Measurements from ENCODE around the gene VSX1.

The VSX1 gene

DNA sequence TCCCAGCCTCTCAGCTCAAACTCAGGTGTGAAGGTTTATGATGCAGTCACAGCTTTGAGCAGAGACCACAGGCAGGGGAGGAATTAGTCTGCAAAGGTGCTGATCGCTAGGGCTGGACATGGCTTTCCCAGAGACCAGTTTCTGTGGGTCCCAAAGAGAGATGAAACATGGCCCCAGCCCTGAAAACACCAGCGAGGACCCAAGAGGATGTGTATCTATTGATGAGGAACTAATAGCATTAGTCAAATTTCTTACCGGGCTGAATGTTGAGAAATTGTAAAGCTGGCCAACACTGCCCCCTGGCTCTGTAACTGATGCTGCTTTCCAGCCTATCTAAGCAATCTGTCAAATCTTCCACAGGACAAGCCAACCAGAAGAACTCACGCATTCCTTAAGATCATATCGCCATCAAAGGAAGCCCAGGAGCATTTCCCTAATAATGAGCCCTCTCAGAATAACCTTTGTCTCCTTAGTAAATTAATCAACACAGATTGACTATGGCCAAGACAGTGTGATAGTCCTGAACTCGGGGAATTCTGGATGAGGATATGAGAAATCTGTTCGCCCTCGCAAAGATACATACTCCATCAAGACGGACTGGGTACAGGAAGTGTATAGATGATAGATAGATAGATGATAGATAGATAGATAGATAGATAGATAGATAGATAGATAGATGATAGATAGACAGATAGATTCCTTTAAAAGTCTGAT lies 16.2 kb downstream of the VSX1 start:
- DNase-seq: no peak

DNA sequence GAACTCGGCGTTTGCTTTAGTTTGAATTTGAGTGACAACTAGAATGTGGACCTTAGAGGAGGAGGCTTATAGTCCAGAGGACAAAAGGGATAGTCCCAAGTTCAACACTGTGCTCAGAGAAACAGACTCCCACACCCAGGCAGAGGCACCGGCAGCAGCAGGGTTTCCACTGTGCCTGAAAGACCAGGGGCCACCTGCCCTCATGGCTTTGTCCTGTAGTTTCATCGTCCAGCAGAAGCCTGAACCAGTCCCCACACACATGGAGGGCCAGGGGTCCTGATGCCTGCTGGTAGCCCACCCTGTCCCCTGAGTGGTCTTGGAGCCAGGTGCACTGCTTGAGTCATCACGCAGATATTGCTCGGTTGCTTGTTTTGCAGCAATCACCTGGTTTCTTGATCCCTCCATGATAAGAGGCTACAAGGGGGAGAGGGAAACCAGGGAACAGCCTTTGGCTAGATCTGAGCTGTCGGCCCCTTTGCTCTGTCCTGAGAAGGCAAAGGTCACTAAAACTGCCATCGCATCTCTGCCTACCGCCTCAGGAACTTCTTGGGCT lies 16.8 kb downstream of the VSX1 start:
- DNase-seq: no peak

DNA sequence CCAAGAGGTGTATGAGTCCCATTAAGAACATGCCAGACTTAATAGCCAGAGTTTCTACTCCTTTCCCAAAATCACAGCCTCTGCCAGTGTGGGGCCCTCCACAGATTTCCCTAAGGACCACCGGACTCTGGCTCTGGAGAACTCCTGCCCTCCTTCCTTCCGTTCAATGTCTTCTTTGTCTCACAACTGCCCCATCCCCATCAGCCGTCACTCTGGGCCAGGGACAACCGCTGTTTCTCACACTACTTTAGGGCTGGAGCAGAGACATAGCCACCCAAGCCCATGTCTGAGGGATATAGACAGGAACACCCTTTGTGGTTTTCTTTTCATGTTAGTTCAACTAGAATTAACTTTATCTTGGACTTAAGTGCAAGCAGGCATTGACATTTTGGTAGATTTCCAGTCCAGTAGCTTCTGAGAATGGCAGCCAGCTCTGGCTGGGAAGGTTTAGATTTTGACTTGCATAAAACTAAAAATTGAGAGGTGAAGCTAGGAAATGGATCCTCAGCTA lies 17.3 kb downstream of the VSX1 start:
- no peak for DNase-seq

DNA sequence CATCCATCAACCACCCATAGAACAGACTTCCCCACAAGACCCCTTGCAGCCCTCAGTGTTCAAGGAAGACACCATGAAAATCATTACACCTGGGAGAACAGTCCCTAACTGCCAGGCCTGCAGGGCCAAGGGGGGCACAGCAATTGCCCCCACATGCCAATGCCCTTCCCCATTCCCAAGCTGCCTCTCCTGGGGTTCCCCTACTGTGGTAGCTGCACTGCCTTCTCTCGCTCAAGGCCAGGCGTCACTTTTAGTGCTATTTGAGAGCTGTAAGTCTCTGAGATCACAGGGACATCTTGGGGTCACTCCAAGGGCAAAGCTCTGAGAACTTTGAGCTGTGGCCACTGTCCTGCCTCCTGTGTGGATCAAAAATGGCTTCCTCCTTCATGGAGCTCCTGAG lies 18.0 kb downstream of the VSX1 start:
- DNase-seq: no peak

DNA sequence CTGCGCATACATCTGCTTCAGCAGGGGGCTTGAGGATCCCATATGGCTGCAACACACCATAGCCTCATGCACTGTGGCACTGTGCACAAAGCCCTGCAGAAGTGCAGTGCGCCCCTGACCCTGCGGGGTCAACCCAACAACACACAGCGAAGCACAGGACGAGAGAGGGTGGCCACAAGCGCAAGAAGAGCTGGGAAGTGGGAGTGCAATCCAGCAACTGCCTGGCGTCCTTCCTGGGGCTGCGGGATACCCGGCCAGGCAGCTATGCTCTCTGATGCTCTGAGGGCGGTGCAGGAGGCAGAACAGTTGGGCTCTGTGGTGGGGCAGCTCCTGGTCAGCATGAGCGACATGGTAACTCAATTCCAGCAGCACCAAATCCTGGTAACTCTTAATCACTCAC lies 18.4 kb downstream of the VSX1 start:
- DNase-seq: no peak

DNA sequence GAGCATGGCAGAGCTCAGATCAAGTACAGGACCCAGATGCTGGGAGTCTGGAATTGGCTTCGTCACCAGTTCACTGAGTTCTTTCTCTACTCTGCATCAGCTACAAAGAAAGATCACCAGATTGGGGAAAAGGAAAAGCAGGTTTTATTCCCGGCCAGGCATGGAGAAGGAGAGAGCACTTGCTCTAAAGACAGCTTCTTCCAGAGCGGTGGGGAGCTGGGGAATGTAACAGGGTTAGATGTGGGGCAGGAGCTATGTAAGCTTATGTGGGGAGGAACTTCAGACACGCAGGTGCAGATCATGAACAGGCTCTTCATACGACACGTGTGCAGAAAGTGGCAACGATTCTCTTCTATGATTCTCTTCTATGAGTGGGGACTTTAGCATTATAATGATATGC lies 19.1 kb downstream of the VSX1 start:
- no peak for DNase-seq

DNA sequence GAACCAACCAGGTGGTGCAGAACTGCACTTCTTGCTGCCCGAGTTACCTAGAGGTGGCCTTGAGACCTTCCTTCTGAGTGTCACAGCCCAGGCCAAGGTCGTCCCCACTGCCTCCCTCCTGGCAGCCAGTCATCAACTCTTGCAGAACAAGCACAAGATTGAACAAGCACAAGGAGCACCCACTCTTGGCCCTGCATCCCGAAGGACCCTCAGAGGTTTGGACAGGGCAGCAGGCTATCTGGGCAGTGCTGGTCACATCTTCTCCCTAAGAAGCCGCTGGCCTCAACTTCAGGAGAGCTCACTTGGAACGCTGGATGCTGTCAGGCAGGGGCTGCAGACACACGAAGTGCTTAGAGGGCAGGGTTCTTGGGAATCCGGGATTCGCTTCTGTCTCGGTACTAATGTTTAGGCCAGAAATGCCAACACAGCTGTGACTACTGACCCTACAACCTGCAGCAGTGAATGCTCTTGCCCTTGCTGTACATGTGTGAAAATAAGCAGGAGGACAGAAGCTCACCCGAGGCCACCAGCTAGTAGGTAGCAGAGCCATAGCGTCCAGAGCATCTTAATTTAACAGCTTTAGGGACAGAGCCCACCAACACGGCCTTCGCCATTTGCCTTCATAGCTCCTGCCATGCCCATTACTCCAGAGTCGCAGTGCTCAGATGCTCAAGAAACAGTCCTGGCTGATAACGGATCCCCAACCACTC lies 20.0 kb downstream of the VSX1 start:
- no peak for DNase-seq

DNA sequence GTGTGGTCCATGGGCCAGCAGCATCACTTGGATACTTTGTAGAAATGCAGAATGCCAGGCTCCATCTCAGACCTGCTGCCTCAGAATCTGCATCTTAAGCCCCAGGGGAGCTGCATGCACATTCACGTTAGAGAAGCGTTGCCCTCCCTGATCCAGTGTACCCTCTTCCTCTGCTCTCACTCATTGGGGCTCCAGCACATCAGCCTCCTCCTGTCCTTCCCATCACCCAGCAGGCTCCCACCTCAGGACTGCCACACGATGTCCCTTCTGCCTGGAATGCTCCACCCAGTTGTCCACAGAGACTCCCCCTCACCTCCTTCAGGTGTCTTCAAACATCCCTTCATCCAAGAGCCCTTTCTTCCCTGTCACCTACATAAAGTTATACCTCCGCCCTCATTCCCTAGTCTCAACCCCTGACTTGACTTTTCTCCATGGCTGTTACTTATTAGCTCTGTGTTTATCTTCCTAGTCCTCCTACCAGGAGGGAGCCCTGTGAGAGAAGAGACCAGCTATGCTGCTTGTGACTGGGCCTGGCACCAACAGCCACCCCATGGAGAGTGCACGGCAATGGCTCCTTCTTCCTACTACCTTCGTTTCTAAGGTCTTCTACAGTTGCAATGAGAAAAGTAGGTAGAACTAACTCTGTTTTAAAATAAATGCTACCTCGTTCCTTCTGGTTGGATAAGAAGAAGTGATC lies 20.7 kb downstream of the VSX1 start:
- DNase-seq: no peak

DNA sequence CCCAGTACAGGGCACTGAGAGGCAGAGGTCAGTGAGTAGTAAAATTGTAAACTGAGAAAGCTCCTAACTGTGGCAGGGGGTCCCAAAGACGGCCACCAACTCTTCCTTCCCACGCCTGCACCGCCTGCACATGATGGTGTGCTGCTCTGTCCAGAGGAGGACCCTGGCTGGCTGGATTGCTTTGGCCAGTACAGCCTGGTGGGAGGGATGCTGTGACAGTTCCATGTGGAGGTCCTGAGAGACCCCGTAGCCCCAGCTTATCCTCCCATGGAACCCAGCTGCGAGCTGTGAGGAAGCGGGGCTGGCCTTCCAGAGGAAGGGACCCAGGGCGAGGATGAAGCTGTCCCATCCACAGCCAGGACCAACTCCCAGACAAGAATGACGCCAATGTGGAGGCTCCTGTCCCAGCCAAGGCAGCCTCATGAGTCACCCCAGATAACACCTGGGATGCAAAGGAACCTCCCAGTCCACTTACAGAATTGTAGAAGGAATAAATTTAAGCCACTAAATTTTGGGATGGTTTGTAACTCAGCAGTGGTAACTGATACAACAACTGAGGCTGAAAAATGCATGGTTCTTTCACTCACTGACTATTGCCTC lies 22.0 kb downstream of the VSX1 start:
- DNase-seq: no peak

DNA sequence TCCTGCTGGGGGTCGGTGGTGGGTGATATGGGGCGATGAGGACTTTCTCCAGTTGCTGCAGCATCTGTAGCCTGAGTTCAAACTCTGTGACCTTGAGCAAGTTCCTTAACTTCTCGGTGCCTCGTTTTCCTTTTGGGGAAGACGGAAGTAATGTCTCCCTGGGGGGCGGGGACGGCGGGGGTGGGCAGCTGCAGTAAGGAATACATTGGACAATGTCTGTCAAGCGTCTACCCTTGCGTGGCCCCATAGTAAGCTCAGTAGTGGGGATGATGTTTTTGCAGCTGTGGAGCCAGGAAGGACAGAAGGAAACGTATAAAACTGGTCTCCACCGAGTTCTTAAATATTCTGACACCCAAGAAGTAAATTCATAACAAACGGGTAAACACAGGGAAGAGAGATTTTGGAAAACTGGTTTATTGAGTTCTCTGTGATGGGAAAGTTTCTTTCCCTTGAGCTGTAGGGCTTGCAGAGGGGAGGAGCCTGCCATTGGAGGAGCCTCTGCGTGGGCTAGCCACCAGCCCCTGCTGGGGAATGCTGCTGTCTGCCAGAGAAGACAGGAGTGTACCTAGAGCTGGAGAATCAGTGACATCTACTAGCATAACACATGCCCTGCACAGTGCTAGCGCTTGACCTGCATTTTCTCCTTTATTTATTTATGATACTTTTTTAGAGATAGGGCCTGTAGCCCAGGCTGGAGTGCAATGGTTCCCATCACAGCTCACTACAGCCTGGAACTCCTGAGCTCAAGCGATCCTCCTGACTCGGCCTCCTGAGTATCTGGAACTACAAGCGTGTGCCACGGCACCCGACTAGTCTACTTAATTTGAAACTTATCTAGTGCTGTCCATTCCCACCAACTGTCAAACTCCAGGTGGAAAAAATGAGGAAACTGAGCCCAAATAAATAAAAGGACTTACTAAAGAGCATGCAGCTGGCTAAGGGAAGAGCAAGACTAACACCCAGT lies 22.8 kb downstream of the VSX1 start:
- no peak for DNase-seq

DNA sequence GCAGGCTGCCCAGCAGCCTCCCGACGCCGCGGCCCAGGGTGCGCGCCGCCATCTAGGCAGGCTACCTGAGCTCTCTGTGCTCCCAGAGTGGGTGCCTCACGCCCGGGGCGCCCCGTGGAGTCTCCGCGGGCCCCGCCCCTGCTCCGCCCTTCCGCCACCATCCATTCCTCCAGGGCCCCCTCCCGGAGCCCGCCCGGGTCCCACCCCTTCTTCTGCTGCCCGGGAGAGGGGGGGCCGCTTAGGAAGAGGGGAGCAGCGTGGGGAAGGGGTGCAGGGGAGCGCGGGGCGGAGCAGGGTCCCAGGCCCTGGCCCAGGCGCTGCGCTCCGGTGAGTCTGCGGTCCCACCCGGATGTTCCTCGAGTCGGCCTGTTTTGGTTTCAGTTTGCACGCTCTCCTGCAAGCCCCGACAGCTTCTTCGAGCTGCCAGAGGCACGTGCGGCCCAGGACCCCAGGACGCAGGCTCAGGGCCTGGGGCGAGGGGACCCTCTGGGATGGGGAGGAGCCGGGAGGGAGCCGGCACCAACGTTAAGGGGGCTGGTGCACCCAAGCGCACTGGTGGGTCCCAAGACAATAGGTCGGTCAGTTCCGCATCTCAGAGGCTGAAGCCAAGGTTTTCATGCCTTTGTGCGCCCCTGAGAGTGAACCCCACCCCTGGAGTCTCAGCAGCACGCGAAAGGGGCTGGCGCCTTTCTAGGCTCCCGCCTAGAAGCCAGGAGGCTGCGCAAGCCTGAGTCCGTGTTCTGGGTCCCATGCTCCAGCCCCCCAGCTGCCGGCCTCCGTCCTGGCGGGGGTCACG lies 23.7 kb downstream of the VSX1 start, which contains the start of gene ACSS1:
TSS of gene ACSS1 (minus strand) at position 89 of the 796 bp plus-strand sequence. CDS start at position 52, 37 bp downstream.
- peak; percentile 65 for DNase-seq

DNA sequence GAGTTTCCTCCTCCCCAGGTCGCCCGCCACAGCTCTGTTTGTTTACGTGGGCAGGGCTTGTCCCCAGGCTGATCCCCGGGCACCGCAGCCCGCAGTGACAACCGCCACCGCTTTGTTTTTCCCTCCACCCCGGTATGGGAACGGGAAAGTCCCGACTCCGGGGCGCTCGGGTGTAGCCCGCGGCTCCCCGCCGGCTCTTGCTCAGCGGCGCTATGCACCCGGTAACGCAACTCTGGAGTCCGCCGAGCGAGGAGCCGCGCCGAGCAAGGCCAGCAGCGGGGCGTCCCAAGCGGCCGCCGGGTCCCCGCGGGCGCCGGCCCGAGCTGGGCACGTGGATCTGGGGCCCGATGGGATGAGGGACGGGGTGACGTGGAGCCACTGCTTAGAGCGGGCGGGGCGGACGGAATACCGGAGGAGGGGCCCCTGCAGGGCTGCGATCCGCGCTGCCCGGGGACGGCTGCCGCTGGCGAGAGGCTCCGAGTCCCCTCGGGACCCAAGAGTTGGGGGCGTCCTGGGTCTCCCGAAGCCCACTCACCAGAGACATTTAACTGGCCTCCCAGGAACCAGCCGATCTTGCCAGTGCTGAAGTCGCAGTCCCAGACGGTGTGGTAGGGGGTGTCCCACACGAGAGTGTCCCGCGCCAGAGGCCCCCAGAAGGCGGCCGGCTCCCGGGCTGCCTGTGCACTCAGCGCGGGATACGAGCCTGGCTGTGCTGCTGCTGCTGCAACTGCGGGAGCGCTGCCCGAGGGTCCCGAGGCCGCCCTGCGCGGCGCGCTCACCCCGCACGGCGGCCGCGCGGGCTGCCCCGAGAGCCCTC lies 24.5 kb downstream of the VSX1 start:
- peak; percentile 88 for DNase-seq

DNA sequence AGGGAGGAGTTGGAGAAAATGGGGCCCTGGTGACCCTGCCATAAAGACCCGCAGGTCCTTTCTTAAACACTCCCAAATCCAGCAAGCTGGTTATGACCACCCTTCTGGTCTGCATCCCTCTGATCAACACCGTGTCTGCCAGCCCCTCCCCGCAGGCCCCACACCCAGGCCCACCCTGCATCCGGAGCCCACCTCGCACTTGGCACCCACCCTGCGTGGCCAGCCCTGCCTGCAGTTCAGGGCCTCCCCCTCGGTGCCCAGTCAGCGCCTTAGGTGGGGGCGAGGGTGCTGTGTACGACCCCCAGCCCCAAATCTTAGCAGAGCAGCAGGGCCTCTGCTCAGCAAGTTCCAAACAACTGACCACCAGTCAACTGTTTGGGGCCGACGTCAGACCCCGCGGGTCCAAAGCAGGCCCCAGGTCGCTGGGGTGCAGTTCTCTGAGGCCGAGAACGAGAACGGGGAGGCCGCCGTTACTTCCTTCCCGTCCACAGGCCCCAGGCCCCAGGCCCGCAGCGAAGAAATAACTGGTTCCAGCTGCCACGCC lies 25.2 kb downstream of the VSX1 start:
- no peak for DNase-seq

DNA sequence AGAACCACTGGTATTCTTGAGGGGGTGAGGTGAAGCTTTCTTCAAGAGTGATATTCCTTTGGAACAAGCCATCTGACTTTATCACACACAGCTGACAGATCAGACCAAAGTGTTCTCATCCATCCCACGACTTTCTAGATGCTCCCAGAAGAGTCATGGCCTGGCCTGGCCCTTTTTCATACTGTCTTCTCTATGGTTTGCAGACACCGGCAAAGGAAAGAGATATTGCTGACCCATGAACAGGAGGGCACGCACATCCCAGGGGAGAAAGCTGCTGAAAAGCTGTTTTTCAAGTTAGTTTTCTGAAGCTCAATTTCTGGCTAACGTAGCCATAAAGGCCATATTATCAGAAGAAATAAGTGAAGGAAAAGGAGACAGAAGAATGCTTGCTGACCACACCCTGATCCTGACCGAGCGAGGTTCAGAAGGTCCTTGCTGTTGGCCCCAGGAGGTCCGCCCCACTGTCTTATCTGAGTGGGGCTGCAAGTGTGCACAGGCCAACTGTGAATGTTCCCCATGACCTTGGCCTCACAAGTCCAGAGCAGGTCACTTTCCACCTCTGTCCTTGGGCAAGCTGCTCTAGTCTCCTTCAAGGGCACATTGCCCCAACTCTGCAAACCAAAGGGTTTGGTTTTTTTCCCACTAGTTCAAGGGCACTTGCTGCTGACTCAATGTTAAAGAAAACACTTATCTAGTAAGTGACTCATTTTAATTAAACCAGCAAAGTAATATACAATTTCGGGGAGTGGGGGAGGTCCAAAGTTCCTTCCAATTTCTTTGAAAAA lies 26.0 kb downstream of the VSX1 start:
- DNase-seq: no peak

DNA sequence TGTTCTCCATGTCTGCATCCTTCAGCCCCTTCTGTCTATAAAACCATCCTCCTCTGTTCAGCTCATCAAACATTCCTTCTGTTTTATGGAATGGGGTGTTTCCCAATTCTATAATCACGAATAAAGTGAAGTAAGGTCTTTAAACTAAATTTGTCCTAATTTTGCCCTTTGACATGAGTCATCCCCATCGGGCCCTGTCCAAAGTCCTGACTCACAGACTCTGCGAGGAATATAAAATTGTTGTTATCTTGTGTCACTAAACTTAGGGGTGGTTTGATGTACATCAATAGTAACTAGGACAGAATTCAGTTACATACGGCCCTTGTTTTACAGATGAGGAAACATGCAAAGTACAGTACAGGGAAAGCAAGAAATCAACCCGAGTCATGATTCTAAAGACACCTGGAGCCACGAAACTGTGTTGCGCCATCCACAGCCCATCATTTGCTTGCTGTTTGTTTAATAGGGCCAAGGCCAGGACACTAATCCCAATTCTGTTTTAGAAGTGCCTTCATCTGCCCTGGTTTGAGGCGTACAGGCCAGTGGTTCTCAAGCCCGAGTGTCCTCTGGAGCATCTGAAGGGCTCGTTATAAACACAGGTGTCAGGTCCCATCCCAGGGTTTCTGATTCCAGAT lies 26.8 kb downstream of the VSX1 start:
- DNase-seq: no peak

DNA sequence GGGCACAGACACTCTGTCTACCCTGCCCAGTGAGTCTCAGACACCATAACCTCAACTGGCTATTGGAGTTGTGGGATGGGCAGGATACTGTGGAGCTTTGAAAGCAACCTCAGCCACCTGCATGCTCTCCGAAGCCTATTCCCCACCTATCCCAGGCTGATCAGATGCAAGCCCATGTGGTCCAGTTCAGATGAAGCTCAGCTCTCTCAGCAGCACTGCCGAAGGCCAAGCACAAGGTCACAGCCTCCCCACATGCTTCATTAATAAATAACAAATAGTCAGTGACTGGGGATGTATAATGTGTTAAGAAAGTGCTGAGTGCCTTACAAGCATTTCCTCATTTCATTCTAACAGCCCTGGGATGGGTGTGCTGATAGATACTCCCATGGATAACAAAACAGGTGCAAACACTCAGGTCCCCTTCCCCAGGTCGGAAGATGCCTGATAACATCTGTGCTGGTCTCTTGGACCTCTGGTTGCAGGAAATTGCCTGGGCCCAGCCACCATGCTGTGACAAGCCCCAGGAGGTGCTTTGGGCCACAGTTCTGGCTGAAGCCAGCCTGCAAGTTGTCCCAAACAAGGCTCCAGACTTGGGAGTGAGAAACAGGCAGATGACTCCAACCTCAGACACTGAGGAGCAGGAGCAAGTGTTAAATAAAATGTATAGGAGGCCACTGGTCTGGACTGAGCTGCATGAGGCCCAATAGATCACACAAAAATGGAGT lies 27.7 kb downstream of the VSX1 start:
- no peak for DNase-seq
